GM19395 (cell line): Measurements from ENCODE around the gene ZNF423.

Source experiments
- ATAC-seq: cut with Tn5 transposase; IDR thresholded peaks from one replicate; pipeline ENCODE4 v1.9.1; 2021; ENCODE audit warnings: mild to moderate bottlenecking, moderate library complexity; ENCODE audit not compliant: unreplicated experiment

ZNF423 gene

DNA sequence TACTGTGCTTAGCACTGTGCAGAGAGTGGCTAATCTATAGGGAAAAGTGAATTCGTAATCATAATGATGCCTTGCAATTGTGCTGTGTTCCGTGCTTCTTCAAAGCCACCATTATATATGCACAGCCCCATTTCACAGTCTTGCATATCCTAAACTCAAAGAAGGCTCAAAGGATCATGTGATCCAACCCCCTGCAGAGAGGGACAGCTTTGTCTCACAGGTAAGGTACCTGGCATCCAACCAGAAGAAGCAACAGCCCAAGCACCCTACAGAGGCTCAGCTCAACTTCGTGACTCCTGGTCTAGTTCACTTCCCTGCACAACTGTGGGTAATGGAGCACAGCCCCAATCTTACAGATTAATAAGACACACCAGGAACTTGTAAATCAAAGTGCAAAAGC lies 124.0 kb downstream of the ZNF423 start:
- no peak for ATAC-seq

DNA sequence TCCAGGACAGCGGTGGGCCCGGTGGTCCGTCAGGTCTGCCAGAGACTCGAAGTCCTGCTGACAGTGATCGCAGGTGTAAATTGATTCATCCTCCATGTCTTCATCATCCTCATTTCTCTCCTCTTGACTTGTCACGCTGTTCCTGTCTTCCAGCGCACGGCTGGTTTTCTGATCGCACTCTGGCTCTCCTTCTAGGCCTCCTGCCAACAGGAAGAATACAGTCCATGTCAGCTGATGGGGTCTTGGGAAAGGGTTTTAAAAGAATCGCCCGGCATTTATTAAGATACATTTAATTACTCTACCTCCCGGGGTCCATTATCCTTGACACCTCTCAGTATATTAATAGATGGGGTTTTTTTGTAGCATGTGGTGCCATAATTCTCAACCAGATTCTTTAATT lies 125.1 kb downstream of the ZNF423 start:
- ATAC-seq: no peak

GRCh38 chr16:49727611-49728010 lies 128.3 kb downstream of the ZNF423 start:
- no peak for ATAC-seq

GRCh38 chr16:49726155-49726554 lies 129.8 kb downstream of the ZNF423 start:
- ATAC-seq: no peak

- ATAC-seq: no peak
These were observed 130.3 kb downstream of the ZNF423 start for GRCh38 chr16:49725651-49726050.

DNA sequence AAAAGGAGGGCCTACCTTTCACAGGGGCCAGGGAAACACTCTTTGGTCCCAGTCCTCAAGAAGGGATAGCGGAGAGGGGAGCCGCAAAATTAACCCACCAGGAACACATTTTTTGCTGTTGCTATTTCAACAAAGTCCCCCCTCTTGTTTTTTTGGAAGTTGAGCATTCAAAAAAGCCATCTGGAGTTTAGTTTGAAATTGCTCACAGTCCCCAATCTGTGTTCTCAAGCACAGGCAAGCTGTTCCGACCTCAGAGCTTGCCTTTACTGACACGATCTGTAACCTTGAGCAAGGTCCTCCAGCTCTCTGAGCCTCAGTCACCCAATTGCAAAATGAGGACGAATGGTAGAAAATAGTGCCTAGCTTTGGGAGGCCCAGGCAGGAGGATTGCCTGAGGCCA lies 131.1 kb downstream of the ZNF423 start:
- no peak for ATAC-seq

- no peak for ATAC-seq
These were observed 132.6 kb downstream of the ZNF423 start for GRCh38 chr16:49723310-49723709.

GRCh38 chr16:49720225-49720624 lies 135.7 kb downstream of the ZNF423 start:
- no peak for ATAC-seq

- no peak for ATAC-seq
These were observed 138.2 kb downstream of the ZNF423 start for GRCh38 chr16:49717689-49718088.

DNA sequence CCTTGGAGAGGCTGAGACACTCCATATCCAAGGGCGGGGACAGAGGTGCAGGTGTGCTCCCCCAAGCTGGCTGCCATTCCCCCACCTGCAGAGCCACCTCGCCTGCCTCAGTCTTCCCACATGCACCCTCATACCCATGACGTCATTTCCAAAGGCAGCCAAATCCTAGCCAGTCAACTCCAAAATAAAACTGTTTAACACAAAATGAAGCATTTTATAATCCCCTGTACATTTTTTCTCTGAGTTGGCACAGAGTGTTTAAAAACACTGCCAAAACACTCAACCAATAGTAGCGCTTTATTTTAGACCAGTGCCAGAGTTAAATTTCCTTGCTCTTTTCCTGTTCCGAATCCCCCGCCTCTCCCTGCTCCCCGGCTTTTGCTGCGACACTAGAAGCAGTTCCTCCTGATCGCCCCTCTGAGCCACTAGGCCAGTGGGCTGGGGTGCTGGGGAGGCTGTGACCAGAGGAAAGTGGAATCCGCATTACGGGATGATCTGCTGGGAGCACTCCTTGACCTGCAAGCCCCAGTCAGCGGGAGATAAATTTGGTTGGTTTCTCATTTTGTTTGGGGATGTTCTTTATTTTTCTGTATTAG lies 139.5 kb downstream of the ZNF423 start:
- no peak for ATAC-seq

GRCh38 chr16:49713770-49714169 lies 142.1 kb downstream of the ZNF423 start:
- no peak for ATAC-seq

- ATAC-seq: no peak
These were observed 143.4 kb downstream of the ZNF423 start for GRCh38 chr16:49712542-49712941.

- no peak for ATAC-seq
These were observed 143.8 kb downstream of the ZNF423 start for GRCh38 chr16:49712106-49712505.

- ATAC-seq: no peak
These were observed 146.9 kb downstream of the ZNF423 start for GRCh38 chr16:49709057-49709456.

GRCh38 chr16:49708491-49708890 lies 147.4 kb downstream of the ZNF423 start:
- no peak for ATAC-seq

- ATAC-seq: no peak
These were observed 149.1 kb downstream of the ZNF423 start for GRCh38 chr16:49706620-49707355.

- no peak for ATAC-seq
These were observed 151.2 kb downstream of the ZNF423 start for GRCh38 chr16:49704586-49705155.

DNA sequence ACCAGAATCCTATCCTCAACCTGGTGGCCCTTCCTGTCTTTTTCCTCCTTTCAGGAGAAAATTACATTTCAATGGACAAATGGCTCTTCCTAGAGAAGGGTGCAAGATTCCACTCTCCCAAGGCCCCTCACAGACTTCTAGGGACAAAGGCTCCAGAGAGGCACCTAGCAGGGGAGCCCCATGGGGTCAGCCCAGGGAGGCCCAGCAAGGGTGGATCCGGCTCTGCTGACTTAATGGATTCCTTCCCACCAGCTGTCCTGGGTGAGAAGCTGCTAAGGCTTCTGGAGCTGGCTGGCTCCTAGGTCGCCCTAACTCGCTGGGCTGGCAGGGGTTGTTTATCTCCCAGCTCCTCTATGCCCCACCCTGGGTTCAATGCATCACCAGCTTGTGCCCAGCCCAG lies 152.4 kb downstream of the ZNF423 start:
- ATAC-seq: no peak

- no peak for ATAC-seq
These were observed 154.0 kb downstream of the ZNF423 start for GRCh38 chr16:49701789-49702494.

- no peak for ATAC-seq
These were observed 154.7 kb downstream of the ZNF423 start for GRCh38 chr16:49701065-49701685.
